Lower leg skin (tissue), 3 donors: ENCODE data around the gene LNPEP.

ENCODE experiments used
- POLR2A ChIP-seq, 2 donors: fragments of 450-650 bp; IDR thresholded peaks; one replicate each; pipeline ENCODE4 v1.6.1; 2016 to 2017; ENCODE audit warnings: antibody characterized with exemption in 2 of 2, mild to moderate bottlenecking in 1 of 2, moderate library complexity in 1 of 2
- TF ChIP-seq, protein P1 (sequence below), 3 donors: fragments of 450-650 bp; IDR thresholded peaks; one replicate each; pipeline ENCODE4 v1.5.1; 2016; ENCODE audit warnings: antibody characterized with exemption in 3 of 3, mild to moderate bottlenecking in 3 of 3, moderate library complexity in 2 of 3

GRCh38 chr5:97011567-97011966 is 75.7 kb downstream of the LNPEP start:
- TF ChIP-seq, protein P1, sequence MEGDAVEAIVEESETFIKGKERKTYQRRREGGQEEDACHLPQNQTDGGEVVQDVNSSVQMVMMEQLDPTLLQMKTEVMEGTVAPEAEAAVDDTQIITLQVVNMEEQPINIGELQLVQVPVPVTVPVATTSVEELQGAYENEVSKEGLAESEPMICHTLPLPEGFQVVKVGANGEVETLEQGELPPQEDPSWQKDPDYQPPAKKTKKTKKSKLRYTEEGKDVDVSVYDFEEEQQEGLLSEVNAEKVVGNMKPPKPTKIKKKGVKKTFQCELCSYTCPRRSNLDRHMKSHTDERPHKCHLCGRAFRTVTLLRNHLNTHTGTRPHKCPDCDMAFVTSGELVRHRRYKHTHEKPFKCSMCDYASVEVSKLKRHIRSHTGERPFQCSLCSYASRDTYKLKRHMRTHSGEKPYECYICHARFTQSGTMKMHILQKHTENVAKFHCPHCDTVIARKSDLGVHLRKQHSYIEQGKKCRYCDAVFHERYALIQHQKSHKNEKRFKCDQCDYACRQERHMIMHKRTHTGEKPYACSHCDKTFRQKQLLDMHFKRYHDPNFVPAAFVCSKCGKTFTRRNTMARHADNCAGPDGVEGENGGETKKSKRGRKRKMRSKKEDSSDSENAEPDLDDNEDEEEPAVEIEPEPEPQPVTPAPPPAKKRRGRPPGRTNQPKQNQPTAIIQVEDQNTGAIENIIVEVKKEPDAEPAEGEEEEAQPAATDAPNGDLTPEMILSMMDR (IDR thresholded peaks at IDR 0.05), result no peak
- TF ChIP-seq POLR2A (IDR thresholded peaks at IDR 0.05), result no peak
